Endothelial cell (in vitro differentiated cells): ENCODE results near the gene TP53RK. TPM values are rescaled to one million over a fixed set of nuclear protein-coding genes. Genes with fewer than 3 reads are reported as not detected.
A peak's percentile ranks its signal among the peaks of the same experiment; 100 is the strongest.

Experiments used
- DNase-seq: peaks from one replicate; pipeline ENCODE4 v3.0.0; 2021; ENCODE audit warnings: low spot score
- H3K27ac Mint-ChIP-seq: one replicate; pipeline ENCODE4 v1.8.0; 2021; ENCODE audit warnings: mixed read lengths, inconsistent platforms; ENCODE audit not compliant: unreplicated experiment
- H3K27me3 Mint-ChIP-seq: one replicate; pipeline ENCODE4 v1.8.0; 2021; ENCODE audit warnings: mild to moderate bottlenecking, moderate library complexity, mixed read lengths, inconsistent platforms; ENCODE audit not compliant: unreplicated experiment
- H3K36me3 Mint-ChIP-seq: one replicate; pipeline ENCODE4 v1.8.0; 2021; ENCODE audit warnings: mild to moderate bottlenecking, low read depth, mixed read lengths, inconsistent platforms; ENCODE audit not compliant: unreplicated experiment
- H3K4me1 Mint-ChIP-seq: one replicate; pipeline ENCODE4 v1.8.0; 2021; ENCODE audit warnings: mild to moderate bottlenecking, mixed read lengths, inconsistent platforms; ENCODE audit not compliant: unreplicated experiment
- H3K4me3 Mint-ChIP-seq: one replicate; pipeline ENCODE4 v1.8.0; 2021; ENCODE audit warnings: mild to moderate bottlenecking, mixed read lengths, inconsistent platforms; ENCODE audit not compliant: unreplicated experiment
- H3K9me3 Mint-ChIP-seq: one replicate; pipeline ENCODE4 v1.8.0; 2021; ENCODE audit warnings: mixed read lengths, inconsistent platforms; ENCODE audit not compliant: unreplicated experiment
- CTCF ChIP-seq: fragments of 200-600 bp; sonication (generic); IDR thresholded peaks from one replicate; pipeline ENCODE4 v1.5.0; 2021; ENCODE audit warnings: antibody characterized with exemption; ENCODE audit not compliant: unreplicated experiment
- total RNA-seq: library from RNA; stranded (reverse); fragmentation: NEBNext Ultra II Directional; extraction: Animal tissue kit (Norgen Biotek cat#: 25700); gene quantifications from one replicate; pipeline ENCODE4 v1.2.1, GENCODE V29; 2021; ENCODE audit not compliant: unreplicated experiment

TP53RK gene
- total RNA-seq, 1 donor from 2014 or later = 10.2 TPM

GRCh38 chr20:46720019-46720418, 30.8 kb upstream of the TP53RK start:
- TF ChIP-seq CTCF = no peak
- no peak for DNase-seq
- peaks cover 8% of the 10 kb centered on the region for H3K4me1 Mint-ChIP-seq
- H3K9me3 Mint-ChIP-seq = no peaks in the 10 kb centered on the region
- peaks cover 1% of the 10 kb centered on the region for H3K27me3 Mint-ChIP-seq
- peak overlapping the region; percentile 40 for H3K4me3 Mint-ChIP-seq
- H3K27ac Mint-ChIP-seq = no peak overlapping the region
- H3K36me3 Mint-ChIP-seq = peaks cover 23% of the 10 kb centered on the region

- no peak for TF ChIP-seq CTCF
- H3K27me3 Mint-ChIP-seq = peaks cover 5% of the 10 kb centered on the region
- H3K27ac Mint-ChIP-seq = no peak overlapping the region
- DNase-seq = no peak
- peaks cover 29% of the 10 kb centered on the region for H3K4me1 Mint-ChIP-seq
- no peak overlapping the region for H3K4me3 Mint-ChIP-seq
- H3K9me3 Mint-ChIP-seq = no peaks in the 10 kb centered on the region
- peaks cover 31% of the 10 kb centered on the region for H3K36me3 Mint-ChIP-seq
These were observed 28.7 kb upstream of the TP53RK start for GRCh38 chr20:46717818-46718541.

- peak overlapping the region; percentile 58 for H3K27ac Mint-ChIP-seq
- H3K9me3 Mint-ChIP-seq = no peaks in the 10 kb centered on the region
- peak; percentile 30 for DNase-seq
- peaks cover 6% of the 10 kb centered on the region for H3K27me3 Mint-ChIP-seq
- TF ChIP-seq CTCF = peak; percentile 17
- H3K4me1 Mint-ChIP-seq = peaks cover 32% of the 10 kb centered on the region
- H3K4me3 Mint-ChIP-seq = no peak overlapping the region
- H3K36me3 Mint-ChIP-seq = peaks cover 27% of the 10 kb centered on the region
These were observed 26.1 kb upstream of the TP53RK start for GRCh38 chr20:46715292-46715756.

- H3K27me3 Mint-ChIP-seq = peaks cover 7% of the 10 kb centered on the region
- no peak for TF ChIP-seq CTCF
- peaks cover 18% of the 10 kb centered on the region for H3K36me3 Mint-ChIP-seq
- peaks cover 37% of the 10 kb centered on the region for H3K4me1 Mint-ChIP-seq
- H3K4me3 Mint-ChIP-seq = no peak overlapping the region
- H3K9me3 Mint-ChIP-seq = no peaks in the 10 kb centered on the region
- no peak overlapping the region for H3K27ac Mint-ChIP-seq
- no peak for DNase-seq
These were observed 25.0 kb upstream of the TP53RK start for GRCh38 chr20:46713957-46714834.
